Measurements from ENCODE around the gene NPHP4.
A peak's percentile ranks its signal among the peaks of the same experiment; 100 is the strongest.
"Not testable (repeated sequence)": the region's sequence is repeated elsewhere in the genome, so short reads cannot be mapped to it uniquely, and the experiment has no call there.

NPHP4 gene

DNA sequence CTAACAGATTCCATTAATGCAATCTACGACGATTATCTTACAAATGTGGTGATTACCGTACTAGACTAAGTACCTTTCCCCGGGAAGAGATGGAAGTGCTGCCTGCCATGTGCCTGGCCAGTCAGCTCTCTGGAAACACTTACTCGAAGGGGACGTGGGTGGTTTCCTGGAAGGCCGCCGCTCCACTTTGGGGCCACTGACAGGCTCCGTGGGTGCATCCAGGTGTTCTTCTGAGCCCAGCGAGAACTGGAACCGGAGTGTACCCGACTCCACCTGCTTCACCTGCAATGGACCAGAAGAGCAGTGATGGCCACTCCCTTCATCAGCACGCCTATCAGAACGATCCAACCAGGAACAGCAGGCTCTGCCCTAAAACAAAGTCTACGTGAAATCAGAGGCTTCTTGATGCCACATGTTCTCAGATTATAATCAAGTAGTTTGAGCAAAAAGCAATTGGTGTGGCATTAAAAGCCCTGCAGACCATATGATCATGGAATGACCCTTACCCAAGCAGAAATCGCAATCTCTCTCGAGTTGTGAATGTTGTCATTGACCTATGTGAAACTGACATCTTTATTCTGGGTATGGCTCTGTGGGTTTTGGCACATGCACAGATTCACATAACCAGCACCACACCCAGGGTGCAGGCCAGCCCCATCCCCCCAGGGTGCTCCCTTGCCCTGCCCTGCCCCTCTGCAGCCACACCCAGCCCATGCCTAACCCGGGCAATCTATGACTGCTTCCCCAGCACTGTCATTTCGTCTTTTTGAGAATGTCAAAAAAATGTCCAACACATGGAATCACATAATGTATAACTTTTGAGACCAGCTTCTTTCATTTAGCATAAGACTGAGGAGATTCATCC lies 64.5 kb downstream of the NPHP4 start:
- DNase-seq, result no peak

DNA sequence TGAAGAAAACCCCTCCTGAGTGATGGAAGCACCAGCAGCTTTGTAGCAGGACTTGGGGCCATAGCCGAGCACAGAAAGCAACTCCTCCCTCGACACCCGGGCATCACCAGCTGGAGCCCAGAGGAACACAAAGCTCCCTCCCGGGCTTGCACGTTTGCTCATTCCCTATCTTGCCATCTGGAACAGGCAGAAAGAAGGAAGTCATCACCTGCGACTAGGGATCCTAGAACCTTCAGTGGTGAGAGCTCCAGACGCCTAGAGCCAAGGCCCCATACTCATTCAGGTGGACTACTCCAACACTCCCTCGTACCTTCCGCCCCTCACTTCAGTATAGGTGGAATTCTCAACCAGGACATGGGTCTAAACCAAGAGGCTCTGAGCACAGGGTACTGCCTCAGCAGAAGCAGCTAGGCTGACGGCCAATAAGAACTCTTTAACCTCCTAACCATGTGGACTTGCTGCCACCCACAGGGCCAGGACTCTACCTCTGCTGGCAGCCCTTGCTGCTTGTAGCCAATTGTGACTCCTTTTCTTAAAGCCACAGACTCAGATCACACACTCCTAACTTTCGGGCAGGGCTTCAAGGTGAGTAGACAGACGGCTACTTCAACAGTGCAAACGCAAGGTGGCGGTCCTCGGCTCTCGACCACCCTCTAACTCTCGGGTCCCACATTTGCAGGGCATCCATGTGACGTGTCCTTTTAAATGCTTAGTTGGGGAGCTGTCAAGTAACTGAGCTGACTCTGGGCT lies 65.4 kb downstream of the NPHP4 start:
- DNase-seq, result no peak

DNA sequence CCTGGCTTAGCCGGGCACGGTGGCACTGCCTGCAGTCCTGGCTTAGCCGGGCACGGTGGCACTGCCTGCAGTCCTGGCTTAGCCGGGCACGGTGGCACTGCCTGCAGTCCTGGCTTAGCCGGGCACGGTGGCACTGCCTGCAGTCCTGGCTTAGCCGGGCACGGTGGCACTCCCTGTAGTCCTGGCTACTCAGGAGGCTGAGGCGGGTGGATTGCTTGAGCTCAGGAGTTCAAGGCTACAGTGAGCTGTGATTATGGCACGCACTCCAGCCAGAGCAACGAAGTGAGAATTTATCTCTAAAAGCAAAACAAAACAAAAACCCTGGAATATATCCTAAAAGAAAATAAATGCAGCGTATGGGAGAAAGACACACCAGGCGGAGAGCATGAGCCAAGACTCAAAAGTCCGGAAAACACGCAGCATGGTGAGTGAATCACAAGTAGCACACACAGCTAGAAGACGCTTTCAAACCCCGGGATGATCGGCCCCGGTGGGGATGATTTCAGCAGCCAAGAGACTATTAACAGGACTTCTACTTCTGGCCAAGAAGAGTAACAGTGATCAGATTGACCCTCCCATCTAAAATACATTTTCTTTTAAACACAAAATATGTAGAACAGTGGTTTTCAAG lies 69.4 kb downstream of the NPHP4 start:
- not testable (repeated sequence) for DNase-seq

DNA sequence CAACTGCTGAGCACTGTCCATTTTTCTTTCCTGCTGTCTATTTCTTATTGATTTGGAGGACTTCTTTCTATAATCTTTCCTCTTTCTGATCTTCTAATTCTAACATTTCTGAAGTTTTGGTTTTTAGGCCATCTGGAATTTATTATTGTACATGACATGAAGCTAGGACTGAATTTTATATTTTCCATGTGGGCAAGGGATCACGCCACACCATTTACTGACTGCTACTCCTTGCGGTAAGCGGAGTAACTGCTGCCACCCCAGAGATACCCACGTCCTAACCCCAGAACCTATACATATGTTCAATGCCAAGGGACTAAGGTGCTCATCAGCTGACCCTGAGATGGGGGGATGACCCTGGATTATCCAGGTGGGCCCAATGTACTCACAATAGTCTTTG lies 70.6 kb downstream of the NPHP4 start:
- no peak for DNase-seq

DNA sequence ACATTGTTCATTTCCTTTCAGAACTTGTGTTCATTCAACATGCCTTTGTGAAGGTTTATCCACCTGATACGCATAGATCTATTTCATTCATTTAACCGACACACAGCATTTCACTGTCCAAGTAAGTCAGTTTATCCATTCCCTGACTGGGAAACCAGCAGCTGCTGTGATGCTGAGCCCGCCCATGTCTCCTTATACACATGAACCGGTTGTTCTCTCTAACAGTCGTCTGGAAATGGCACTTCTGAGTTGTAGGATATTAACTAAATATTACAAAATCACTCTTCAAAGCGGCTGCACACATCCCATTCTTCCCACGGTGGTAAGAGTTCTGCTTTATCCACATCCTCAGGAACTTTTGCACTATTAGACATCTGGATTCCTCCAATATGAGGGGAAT lies 71.1 kb downstream of the NPHP4 start:
- no peak for DNase-seq

DNA sequence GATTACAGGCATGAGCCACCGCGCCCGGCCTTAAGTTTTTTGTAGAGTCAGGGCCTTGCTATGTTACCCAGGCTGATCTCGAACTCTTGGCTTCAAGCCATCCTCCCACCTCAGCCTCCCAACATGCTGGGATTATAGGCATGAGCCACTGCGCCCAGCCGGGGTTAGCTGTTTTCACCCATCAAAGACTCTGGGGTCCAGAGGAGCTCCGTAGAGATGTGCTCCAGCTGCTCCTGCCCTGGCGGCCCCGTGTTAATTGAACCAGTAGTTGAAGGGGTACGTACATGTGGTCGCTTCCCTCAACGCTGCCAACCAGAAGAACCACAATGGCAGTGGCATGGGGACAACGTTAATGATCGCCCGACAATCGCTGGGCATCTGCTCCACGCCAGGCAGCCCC lies 72.0 kb downstream of the NPHP4 start:
- DNase-seq, result no peak

DNA sequence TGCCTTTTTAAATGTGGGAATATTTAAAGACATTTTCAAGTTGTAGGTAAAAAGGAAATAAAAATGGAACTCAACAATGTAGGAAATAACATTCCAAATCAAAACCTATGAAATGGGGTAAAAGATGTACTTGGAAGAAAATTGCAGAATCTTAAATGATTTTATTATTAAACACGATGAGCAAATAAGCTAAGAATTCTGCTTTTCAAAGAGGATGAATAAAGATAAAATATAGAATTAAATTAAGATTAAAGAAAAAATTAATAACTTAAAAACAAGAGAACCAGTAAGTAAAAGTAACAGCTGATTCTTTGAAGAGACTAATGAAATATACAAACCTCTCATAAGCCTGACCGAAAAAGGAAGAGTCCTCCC lies 74.0 kb downstream of the NPHP4 start:
- no peak for DNase-seq

DNA sequence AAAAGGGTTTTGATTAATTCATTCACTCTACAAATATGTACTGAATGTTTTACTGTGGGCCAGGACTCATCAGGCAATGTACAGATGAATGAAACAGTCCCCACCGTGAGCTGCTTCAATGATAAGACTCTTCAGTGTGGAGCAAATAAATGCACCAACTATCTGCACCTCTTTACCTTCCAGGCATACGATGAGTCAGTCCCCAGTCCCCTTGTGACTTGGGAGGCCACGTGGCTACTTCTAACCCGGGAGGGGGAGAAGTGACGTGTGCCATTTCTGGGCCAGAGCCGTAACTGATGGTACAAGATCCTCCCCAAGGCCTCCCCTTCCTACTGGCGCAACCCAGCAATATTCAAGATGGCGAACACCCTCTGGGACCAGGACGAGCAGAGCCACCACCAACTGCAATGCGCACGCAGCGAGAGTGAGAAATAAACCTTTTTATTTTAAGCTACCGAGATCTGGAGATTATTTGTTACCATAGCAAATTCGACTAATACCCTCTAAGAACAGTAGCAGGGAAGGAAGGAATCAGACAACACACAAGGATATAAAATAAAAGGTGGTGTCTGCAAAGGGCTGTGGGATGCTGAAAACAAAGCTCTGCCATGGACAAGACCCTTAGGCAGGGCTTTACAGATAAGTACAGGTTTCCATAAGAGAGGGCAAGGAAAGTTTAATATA lies 74.5 kb downstream of the NPHP4 start:
- DNase-seq, result no peak

DNA sequence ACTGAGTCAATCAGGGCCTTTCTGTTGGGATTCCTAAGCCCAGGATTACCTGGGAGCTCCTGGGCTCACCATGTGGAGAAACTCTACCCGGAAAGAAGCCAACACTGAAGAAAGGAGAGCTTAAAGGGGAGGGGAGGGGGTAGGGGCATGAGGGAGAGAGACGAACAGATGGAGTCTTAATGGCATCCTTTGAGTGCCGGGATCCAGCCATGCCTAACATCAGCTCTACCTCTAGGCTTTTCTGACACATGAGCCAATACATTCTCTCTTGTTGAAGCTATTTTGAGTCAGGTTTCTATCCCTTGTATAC lies 75.0 kb downstream of the NPHP4 start:
- DNase-seq, result no peak

DNA sequence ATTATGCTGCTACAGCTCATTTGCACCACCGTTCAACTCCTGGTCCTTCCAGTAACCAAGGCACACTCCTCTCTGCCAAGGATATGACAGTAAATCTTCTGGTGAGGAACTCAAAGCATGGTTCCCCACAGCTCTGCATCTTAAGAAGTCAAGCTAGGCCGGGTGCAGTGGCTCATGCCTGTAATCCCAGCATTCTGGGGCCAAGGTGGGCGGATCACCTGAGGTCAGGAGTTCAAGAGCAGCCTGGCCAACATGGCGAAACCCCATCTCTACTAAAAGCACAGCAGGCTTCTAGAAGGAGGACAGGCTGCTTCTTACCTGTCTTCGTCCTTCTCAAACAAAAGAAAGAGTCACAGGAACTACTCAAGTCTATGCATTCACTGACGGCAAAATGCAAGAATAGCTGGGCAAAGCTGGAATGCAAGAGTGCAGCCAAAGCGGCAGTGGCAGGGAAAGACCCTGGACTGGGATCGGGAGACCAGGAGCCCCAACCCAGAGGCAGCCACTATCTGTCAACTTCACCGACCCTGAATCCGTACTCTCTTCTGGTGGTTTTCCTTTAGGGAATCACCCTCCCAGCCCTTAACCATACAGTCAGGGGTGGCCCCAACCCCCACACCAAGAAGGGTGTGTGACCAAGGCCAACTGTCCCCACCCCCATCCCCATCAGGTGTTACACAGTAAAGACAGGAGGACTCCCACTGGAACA lies 75.5 kb downstream of the NPHP4 start:
- DNase-seq, result no peak

DNA sequence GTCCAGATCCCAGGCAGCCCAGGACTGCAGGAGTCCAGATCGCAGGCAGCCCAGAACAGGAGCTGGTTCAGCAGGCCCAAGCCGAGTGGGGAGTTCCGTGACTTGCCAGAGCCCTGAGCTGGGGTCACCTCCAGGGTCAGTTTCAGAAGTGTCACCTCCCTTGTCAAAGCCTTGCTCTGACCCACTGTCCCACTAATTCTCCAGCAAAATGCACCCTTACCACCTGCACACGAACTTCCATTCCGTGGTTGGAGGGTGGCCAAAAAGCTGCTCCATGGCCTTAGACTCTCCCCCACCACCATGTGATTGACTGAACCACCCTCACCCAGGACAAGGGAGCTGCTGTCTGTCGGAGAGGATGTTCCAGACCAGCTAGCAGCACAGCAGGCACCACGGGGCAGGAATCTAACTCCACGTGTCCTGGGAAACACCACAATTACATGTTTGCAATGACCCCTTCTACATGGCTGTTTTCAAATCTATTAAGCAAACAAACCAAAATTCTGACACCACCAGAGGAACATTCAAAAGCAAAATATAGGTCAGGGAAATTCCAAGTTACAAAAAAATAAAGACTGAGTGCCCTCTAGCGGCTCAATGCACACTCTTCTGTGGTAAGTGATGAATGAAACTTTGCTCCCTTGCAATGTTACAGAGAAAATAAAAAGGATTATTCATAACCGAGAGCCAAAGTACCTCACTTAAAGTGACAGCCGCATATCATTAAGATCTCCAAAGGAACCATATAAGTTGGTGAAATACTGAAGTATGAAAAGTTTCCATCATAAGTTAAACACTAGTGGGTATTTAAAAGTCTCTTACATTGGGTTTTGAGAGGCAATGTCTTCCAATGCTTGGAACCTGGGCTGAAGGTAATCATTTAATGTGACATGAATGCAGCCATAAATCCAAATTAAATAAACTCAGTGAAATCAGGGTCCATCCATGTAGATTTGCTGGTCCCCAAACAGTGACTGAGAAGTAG lies 76.3 kb downstream of the NPHP4 start:
- DNase-seq, result peak; percentile 45

DNA sequence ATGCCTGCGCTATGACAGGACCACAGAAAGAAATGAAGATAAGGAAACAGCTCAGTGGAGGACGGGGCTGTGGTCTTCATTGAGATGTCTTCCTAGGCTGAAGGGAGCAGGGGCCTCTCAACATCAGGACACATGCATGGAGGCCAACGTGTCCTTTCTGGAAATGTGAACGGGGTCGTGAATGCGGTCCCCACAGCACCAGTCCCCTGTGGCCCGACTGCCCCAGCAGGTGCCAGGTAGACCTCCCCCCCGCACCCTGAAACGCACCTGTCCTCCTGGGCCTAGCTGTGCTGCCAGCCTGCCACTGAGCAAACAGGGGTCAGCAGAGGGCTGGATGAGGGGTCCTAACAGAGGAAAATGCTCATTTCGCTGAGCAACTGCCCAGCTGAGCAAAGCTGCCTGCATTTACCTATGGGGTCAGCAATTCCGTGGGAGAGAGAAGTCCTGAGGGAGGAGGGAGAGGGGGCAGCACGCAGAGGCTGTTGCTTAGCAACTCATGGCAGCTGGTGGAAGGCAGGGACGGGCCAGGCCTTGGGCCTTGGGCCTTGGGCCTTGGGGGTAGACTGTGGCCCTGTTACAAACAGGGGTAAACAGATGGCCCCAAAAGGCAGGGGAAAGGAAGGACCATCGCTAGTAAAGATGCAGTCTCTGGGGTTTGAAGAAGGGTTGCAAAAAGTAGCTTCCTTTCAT lies 77.4 kb downstream of the NPHP4 start:
- no peak for DNase-seq

DNA sequence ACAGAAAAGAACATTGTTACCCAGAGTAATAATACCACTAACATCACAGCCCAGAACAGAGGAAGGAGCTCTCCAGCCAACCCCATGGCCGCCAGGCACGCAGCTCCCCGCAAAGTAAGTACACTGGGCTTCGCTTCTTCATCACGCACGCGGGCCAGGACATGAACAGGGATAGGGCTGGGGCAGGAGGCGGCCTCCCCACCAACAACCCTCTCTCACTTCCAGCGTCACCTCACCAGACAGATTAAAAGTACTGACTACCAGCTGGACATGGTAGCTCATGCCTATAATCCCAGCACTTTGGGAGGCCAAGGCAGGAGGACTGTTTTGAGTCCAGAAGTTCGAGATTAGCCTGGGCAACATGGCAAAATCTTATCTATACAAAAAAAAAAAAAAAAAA lies 78.3 kb downstream of the NPHP4 start:
- no peak for DNase-seq

DNA sequence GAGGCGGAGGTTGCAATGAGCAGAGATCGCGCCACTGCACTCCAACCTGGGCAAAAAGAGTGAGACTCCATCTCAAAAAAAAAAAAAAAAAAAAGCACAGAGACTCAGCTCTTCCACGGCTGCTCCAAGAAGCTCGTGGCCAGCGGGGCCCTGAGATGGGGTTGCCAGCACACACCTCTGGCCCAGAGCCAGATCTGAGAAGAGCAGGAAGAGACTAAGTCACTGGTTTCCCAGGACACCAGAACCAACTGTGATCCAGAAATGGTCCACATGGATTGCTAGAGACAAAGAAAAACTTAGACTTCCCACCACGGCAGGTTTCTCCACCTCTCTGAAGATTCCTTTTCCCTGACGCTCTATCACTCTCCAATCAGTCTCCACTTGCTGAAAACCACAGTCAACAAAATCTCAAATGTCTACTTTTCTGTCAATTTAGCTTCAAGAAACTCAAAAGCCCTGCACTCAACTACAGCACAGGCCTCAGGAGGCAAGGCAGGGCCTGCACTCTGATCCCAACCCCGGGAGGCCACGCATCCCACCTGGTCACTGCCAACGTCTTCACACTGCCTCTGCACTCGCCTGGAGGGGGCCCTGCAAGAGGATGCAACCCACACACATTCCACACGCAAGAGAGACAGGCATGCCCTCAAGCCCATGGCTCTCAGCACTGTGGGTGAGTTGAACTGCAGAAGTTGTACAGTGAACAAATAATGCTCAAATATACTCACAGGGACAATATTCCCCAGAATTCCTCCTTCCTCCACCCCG lies 79.0 kb downstream of the NPHP4 start:
- DNase-seq, result no peak

DNA sequence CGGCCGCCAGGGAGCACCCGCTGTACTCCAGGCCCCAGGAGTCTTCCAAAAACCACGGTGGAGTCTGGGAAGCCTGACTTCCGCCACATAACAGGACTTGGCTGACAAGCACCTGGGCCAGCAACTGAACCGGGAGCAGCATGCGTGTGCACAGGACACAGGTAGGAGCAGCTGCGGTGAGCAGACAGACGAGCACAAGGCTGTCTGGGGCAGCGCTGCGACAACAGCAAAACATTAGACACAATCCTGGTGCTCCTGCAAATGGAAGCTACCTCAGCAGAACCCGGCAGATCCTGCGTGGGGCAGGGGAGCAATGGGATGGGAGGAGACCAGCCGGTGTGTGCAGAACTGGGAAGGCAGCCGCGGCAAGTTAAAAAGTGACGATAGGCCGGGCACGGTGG lies 80.4 kb downstream of the NPHP4 start:
- no peak for DNase-seq

DNA sequence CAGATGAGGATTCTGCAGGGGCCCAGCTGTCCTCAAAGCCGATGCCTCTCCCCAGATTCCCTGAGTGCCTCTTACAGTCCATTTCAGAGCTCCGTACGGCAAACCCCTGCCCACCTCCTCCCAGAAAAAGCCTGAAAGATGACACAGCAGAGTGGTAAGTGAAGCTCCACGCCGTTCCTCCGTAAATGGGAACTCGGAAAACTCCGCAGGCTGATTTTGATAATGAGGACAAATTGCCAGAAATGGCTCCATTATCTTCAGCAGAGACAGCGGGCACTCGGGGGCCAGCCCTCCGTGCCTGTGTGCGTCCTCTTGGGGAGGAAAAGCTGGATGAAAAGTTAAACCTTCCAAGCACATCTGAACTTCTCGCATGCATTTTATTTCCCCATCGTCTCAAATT lies 81.1 kb downstream of the NPHP4 start:
- no peak for DNase-seq

DNA sequence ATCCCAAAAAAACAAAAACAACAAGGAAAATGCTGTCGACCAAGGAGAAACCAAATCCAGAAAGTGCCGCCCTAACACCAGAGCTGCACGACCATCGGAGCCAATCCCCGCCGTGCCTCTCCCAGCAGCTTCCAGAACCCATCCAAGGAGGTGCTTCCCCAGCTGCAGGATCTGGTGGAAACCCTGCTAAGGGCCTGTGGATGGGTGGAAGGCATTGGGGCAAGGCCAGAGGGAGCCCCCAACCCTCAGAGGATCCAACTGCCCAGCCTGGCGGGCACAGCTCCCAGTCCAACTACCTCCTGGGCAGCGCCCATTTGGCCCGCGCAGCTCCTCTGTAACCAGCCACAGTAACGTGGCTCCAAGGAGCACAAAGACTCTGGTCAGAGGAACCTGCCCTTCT lies 81.6 kb downstream of the NPHP4 start:
- DNase-seq, result no peak

DNA sequence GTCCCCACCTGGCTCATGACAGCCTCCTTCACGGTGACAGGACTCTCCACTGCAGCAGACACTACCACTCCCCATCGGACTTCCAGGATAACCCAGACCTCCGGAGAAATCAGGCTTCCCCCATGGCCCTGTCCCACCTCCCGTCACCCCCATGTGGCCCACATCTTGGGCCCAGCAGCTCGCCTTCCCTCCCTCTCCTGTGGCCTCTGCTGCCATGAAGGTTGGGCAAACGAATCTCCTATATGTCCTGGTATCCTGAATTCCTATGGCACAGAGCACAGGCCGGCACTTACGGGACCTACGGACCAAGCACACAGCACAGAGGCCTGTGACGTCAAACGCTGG lies 82.0 kb downstream of the NPHP4 start:
- no peak for DNase-seq

DNA sequence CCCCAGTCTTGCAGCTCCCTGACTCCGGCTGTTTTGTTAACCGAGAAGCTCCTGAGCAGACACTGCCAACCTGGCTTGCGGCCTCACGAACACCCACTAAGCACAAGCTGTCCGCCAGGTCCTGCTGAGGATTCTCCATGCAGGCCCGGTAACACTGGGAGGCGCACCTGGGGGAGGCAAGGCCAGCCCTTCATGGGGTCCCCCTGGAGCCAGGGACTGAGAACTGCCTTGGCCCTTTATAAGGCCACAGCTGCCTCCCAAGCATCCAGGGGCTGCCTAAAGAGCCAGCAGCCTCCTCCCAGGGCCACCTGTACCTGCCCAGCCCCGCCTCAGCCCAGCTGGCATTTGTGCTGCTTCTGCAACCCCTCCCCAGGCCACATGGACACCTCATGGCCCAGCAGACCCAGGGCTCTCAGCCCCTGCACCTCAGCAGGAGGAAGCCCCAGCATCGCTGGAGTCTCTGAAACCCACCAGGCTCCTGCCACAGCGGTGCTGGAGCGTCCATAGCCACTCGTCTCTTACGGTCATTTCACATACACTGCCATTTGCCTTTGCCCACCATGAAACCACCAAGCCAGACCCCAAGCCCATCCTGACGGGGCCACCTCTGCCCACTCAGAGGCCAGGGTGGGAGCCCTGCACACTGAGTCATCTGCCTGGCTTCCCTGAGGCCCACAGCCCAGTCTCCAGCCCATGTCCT lies 82.5 kb downstream of the NPHP4 start:
- DNase-seq, result no peak
